Ishikawa (cell line): ENCODE measurements around the gene PIP4K2C.

Experiments used
- CEBPB ChIP-seq: IDR thresholded peaks from 2 replicates; pipeline ENCODE4 v1.6.1; 2012
- CREB1 ChIP-seq: IDR thresholded peaks from 2 replicates; pipeline ENCODE4 v1.6.1; 2012; ENCODE audit warnings: low read depth
- EGR1 ChIP-seq: IDR thresholded peaks from 2 replicates; pipeline ENCODE4 v1.6.1; 2012
- EP300 ChIP-seq: IDR thresholded peaks from 2 replicates; pipeline ENCODE4 v1.6.1; 2012; ENCODE audit warnings: borderline replicate concordance
- FOXM1 ChIP-seq: IDR thresholded peaks from 2 replicates; pipeline ENCODE4 v1.6.1; 2012; ENCODE audit warnings: low read depth, borderline replicate concordance
- NFIC ChIP-seq: IDR thresholded peaks from 2 replicates; pipeline ENCODE4 v1.6.1; 2012
- RAD21 ChIP-seq: IDR thresholded peaks from 2 replicates; pipeline ENCODE4 v1.6.1; 2012; ENCODE audit warnings: low read depth
- TAF1 ChIP-seq: IDR thresholded peaks from 2 replicates; pipeline ENCODE4 v1.6.1; 2012; ENCODE audit warnings: low read depth, mild to moderate bottlenecking
- TCF12 ChIP-seq: IDR thresholded peaks from 2 replicates; pipeline ENCODE4 v1.6.1; 2012; ENCODE audit warnings: low read depth
- TEAD4 ChIP-seq: IDR thresholded peaks from 2 replicates; pipeline ENCODE4 v1.6.1; 2012
- YY1 ChIP-seq: IDR thresholded peaks from 2 replicates; pipeline ENCODE4 v1.6.1; 2012; ENCODE audit warnings: low read depth
- ZBTB7A ChIP-seq: IDR thresholded peaks from 2 replicates; pipeline ENCODE4 v1.6.1; 2012; ENCODE audit warnings: low read depth
- TF ChIP-seq, protein P1 (sequence below): IDR thresholded peaks from 2 replicates; pipeline ENCODE4 v1.6.1; 2012
- TF ChIP-seq, protein P2 (sequence below): IDR thresholded peaks from 2 replicates; pipeline ENCODE4 v1.6.1; 2012
- TF ChIP-seq, protein P3 (sequence below): IDR thresholded peaks from 2 replicates; pipeline ENCODE4 v1.6.1; 2012; ENCODE audit warnings: low read depth, mild to moderate bottlenecking

The PIP4K2C gene

DNA sequence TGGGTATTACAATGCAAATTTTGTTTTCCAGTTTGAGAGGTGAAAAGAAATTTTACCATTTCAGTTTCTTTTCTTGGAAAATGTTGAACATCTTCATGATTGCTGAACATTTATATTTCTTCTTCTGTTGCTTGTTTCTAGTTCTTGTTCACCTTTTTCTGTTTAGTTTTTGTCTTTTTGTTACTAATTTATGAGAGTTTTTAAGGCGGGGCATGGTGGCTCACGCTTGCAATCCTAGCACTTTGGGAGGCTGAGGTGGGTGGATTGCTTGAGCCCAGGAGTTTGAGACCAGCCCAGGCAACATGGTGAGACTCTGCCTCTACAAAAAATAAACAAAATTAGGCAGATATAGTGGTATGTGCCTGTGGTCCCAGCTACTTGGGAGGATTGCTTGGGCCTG lies 30.5 kb upstream of the PIP4K2C start:
- TF ChIP-seq TCF12 (no peak), FOXM1 (no peak), YY1 (no peak), CEBPB (no peak), EGR1 (no peak), EP300 (no peak), NFIC (no peak), TEAD4 (no peak), TAF1 (no peak), ZBTB7A (no peak), CREB1 (no peak), RAD21 (no peak)
- TF ChIP-seq, protein P1, sequence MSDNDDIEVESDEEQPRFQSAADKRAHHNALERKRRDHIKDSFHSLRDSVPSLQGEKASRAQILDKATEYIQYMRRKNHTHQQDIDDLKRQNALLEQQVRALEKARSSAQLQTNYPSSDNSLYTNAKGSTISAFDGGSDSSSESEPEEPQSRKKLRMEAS, result no peak
- TF ChIP-seq, protein P2, sequence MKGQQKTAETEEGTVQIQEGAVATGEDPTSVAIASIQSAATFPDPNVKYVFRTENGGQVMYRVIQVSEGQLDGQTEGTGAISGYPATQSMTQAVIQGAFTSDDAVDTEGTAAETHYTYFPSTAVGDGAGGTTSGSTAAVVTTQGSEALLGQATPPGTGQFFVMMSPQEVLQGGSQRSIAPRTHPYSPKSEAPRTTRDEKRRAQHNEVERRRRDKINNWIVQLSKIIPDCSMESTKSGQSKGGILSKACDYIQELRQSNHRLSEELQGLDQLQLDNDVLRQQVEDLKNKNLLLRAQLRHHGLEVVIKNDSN, result no peak
- TF ChIP-seq, protein P3, sequence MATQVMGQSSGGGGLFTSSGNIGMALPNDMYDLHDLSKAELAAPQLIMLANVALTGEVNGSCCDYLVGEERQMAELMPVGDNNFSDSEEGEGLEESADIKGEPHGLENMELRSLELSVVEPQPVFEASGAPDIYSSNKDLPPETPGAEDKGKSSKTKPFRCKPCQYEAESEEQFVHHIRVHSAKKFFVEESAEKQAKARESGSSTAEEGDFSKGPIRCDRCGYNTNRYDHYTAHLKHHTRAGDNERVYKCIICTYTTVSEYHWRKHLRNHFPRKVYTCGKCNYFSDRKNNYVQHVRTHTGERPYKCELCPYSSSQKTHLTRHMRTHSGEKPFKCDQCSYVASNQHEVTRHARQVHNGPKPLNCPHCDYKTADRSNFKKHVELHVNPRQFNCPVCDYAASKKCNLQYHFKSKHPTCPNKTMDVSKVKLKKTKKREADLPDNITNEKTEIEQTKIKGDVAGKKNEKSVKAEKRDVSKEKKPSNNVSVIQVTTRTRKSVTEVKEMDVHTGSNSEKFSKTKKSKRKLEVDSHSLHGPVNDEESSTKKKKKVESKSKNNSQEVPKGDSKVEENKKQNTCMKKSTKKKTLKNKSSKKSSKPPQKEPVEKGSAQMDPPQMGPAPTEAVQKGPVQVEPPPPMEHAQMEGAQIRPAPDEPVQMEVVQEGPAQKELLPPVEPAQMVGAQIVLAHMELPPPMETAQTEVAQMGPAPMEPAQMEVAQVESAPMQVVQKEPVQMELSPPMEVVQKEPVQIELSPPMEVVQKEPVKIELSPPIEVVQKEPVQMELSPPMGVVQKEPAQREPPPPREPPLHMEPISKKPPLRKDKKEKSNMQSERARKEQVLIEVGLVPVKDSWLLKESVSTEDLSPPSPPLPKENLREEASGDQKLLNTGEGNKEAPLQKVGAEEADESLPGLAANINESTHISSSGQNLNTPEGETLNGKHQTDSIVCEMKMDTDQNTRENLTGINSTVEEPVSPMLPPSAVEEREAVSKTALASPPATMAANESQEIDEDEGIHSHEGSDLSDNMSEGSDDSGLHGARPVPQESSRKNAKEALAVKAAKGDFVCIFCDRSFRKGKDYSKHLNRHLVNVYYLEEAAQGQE, result no peak

DNA sequence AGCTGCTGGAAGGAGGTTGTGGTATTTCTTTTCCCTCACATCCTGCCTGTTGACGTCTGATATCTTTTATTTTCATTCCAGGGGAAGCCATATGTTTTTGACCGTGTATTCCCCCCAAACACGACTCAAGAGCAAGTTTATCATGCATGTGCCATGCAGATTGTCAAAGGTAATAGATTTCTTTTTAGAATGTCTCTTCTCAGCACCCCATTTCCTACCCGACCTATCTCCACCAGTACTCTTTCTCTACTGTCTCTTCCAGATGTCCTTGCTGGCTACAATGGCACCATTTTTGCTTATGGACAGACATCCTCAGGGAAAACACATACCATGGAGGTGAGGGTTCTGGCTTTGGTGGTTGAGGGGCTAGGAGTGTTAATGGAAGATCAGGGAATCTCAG lies 27.6 kb upstream of the PIP4K2C start:
- no peak for TF ChIP-seq EP300
- TF ChIP-seq, protein P2, result no peak
- TF ChIP-seq FOXM1, result no peak
- no peak for TF ChIP-seq RAD21
- TF ChIP-seq ZBTB7A, result no peak
- no peak for TF ChIP-seq NFIC
- no peak for TF ChIP-seq TEAD4
- TF ChIP-seq, protein P3, result no peak
- TF ChIP-seq YY1, result no peak
- no peak for TF ChIP-seq CEBPB
- TF ChIP-seq TAF1, result no peak
- TF ChIP-seq CREB1, result no peak
- TF ChIP-seq, protein P1, result no peak
- no peak for TF ChIP-seq EGR1
- no peak for TF ChIP-seq TCF12

DNA sequence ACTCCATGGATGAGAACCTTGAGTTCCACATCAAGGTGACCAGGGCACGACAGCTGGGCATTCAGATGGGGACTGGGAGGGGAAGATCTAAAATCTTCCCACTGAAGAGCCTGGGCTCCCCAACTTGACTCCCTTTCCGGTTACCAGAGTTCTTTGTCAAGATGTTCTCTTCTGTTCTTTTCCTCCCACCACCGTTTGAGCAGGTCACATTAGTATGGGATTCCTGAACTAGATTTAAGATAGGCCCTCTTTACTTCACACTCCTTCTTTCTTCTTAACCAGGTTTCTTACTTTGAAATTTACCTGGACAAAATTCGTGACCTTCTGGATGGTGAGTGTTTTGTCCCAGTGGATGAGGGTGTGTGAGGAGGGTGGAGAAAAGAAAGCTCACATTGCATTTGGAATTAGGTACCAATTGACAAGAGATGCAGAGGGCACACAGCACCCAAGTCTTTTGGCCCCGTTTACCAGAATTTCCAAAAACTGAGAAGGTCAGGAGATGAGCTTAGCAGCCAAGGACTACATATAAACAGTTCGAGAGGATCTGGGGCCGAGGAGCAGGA lies 26.7 kb upstream of the PIP4K2C start:
- TF ChIP-seq RAD21 (no peak), TEAD4 (no peak), CREB1 (no peak), EP300 (no peak), EGR1 (no peak), CEBPB (no peak), NFIC (no peak), TAF1 (no peak), FOXM1 (no peak), YY1 (no peak), TCF12 (no peak), ZBTB7A (no peak)
- TF ChIP-seq, protein P1, result no peak
- TF ChIP-seq, protein P3, result no peak
- TF ChIP-seq, protein P2, result no peak
